GM21576 (cell line): ENCODE measurements around the gene TWIST2.

Experiments used
- ATAC-seq: cut with Tn5 transposase; IDR thresholded peaks from one replicate; pipeline ENCODE4 v1.9.1; 2021; ENCODE audit warnings: mild to moderate bottlenecking, moderate library complexity; ENCODE audit not compliant: unreplicated experiment

The TWIST2 gene

DNA sequence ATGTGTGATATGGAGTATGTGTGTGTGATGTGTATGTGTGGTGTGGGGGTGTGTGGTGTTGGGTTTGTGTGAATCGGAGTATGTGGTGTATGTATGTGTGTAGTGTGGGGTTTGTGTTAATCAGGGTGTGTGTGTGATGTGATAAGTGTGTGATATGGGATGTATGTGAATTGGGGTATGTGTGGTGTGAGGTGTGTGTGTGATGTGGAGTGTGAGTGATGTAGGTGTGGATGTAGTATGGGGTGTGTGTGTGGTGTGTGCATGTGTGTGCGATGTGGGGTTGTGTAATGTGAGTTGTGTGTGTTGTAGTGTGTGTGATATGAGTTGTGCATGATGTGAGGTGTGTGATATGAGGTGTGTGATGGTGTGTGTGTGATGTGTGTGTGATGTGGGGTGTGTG is 54.4 kb downstream of the TWIST2 start:
- no peak for ATAC-seq

DNA sequence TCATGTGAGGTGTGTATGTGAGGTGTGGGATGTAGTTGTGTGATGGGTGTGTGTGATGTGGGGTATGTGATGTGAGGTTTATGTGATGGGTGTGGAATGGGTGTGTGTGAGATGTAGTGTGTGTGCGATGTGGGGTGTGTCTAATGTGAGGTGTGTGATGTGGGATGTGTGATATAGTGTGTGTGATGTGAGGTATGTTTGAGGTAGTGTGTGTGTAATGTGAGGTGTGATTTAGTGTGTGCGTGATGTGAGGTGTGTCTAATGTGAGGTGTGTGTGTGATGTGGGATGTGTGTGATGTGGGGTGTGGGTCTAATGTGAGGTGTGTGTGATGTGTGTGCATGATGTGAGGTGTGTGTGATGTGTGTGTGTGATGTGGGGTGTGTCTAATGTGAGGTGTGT is 55.3 kb downstream of the TWIST2 start:
- no peak for ATAC-seq

DNA sequence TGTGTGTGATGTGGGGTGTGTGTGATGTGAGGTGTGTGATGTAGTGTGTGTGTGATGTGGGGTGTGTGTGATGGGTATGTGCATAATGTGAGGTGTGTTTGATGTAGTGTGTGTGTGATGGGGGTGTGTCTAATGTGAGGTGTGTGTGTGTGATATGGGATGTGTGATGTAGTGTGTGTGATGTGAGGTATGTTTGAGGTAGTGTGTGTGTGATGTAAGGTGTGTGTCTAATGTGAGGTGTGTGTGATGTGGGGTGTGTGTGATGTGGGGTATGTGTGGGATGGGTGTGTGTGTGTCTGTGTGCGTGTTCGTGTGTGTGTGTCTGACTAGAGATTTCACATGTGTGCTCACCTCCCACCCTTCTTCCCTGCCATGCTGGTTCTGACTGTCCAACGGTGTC is 56.3 kb downstream of the TWIST2 start:
- no peak for ATAC-seq

DNA sequence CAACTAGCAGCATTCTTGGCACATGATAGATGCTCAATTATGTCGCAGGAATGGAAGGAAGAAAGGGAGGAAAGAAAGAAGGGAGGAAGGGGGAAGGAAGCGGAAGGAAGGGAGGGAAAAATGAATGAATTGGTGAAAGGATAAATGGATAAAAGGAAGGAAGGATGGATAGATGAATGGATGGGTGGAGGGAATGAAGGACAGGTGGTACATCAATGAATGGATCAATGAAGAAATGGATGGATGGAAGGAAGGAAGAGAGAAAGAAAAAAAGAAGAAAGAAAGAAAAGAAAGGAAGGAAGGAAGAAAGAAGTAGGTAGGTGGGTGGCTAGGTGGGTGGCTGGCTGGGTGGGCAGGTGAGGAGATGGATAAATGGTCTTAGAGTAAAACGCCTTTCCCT is 56.8 kb downstream of the TWIST2 start:
- no peak for ATAC-seq

DNA sequence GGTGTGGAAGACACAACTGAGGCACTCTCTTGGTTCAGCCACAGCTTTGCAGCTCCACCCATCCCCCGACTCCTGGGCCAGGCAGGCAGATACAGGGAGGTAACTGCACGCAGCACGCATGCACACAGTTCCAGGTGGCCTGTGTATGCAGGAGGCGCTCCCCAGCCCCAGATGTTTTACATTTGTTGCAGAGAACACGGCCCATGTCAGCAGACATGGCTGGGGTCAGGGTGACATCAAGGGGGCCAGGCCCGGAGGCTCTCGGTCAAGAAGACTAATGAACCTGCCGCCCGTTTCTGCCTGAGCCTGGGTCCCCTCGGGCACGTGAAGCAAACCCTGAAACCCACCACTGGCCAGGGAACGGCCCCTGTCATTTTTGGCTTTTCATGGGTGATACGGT is 57.3 kb downstream of the TWIST2 start:
- ATAC-seq, result no peak

DNA sequence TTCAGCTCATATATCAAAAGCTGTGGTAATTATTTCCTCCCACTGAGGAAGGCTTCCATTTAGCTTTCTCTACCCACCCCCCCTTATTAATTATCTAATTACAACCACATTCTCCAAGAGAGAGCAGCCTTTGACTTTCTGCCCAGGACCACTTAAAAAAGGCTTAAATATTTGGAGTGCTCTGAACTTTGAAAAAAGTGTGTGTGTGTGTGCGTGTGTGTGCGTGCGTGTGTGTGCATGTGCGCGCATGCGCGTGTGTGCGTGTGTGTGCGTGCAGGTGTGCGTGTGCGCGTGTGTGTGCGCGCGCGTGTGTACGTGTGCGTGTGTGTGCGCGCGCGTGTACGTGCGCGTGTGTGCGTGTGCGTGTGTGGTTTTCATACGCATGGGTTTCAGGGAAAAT is 57.8 kb downstream of the TWIST2 start:
- no peak for ATAC-seq

DNA sequence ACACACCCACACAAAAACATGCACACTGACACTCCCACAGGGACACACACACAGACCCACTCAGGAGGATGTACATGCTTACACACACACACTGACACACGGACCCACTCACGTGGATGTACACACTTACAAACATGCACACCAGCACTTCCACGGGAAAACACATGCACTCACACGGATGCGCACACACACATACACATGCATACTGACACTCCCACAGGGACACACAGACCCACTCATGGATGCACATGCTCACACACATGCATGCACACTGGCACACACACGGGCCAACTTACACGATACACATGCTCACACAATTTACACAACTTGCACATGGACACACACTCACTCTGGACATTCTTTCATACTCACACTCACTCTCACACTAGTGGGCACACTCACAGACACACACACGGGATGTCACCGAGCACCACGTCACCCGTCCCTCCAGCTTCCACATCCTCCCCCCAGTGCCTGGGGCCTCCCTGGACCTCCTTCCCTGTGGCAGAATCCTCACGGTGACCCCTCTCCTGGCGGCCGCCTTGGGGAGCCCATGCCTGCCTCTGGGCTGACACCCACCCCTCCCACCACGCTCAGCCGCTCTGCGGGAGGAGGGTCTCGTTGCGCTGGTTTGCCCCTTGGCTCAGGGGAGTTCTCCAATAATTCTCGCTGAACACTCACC is 58.5 kb downstream of the TWIST2 start:
- no peak for ATAC-seq

DNA sequence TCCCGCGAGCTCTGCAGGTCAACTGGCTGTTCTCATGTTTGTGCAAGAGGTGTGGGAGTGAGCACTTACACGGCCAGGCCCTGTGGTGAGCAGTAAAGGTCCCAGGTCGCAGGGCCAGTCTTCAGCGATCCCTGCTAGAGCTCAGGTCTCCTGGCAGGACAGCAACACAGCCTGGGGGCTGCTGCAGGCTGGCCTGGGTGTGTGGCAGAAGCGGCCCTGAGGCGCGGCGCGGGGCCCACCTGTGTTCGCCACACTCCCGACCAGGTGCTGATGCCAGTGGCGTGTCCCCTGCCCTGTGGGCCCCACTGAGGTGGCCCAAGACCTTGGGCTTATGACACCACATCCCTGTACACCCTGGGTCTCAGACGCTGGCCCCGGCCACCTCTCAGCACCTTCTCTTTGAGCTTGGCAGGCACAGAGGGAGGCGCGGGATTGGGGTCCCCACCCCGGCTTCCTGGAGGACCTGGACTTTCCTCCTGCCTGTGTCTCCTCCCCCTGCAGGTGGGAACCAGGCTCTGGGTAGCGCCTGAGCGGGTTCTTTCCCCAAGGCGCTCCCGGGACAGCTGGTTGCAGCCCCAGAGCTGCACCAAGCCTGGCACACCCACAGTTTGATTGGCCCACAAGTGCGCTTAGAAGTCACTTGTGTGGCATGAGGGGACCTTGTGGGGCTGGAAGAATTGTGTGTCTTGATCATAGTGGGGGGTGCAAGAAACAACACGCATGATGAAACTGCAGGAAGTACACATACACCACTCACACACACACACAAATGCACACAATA is 59.2 kb downstream of the TWIST2 start:
- ATAC-seq, result no peak

DNA sequence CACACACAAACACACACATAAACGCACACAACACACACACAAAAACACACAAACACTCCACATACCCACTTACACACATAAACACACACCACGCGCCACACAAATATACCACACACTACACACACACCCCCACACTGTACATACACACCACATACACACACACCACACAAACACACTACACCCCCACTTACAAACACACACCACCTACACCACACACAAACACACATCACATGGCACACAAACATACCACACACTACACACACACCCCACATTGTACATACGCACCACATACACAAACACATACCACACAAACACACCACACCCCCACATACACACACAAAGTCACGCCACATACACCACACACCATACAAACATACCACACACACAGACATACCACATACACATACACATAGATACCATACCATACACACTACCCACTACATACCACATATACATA is 59.9 kb downstream of the TWIST2 start:
- no peak for ATAC-seq

DNA sequence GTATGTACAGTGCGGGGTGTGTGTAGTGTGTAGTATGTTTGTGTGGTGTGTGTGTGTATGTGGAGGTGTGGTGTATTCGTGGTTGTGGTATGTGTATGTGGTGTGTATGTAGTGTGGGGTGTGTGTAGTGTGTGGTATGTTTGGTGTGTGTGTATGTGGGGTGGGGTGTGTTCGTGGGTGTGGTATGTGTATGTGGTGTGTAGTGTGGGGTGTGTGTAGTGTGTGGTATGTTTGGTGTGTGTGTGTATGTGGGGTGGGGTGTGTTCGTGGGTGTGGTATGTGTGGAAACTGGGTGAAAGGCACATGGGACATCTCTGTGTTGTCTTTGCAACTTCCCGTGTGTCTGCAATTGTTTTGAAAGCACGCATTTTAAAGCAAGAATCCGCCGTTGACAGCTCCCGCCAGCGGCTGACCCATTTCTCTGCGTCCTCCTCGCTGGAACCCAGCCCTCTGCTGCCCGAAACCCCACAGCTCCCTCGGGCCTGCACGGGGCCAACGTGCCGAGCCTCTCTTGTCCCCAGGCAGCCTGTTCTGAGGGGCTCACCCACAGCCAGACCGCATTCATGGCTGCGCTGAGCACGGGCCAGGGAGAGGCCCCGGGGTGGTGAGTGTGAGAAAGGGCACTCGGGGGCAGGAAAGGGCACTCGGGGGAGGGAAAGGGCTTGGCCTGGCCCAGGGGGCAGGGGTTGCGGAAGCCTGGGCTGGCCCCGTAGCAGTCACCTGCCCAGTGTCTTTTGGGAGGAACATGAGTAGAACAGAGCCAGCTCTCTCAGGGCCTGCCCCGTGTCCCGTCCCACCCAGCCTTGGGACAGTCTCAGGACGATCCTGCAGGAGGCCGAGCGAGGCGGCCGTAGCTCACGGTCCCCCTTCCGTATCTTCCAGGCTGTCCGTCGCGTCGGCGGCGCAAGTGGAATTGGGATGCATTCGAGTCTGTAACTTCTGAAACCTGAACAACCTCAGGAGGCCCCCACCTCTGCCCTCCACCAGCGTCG is 61.4 kb downstream of the TWIST2 start:
- ATAC-seq, result no peak

DNA sequence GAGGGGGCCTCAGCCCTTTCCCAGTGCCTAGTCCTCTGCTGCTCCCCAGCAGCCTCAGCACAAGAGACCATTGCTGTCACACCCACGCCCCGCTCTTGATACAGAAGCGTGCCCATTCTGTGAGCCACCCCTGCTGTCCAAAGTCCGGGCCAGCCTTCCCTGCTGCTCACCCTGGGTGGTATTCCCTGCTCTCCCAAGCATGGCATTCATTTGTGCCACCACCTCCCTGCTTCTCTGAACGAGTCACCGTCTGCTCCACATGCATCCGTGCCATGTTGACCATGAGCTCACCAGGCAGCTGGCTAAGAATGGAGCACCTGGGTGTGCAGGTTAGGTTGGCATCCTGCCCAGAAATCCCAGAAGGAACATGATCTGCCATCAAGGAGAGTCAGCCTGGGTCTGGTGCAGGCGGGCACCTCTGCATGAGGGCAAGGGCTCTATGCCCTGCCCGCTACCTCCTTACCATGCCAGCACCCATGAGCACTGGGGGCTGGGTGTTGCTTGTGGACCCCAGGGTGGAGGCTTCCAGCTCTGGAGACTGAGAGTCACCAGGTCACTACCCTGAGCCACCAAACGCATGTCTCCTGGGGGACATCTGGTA is 63.0 kb downstream of the TWIST2 start:
- ATAC-seq, result no peak

DNA sequence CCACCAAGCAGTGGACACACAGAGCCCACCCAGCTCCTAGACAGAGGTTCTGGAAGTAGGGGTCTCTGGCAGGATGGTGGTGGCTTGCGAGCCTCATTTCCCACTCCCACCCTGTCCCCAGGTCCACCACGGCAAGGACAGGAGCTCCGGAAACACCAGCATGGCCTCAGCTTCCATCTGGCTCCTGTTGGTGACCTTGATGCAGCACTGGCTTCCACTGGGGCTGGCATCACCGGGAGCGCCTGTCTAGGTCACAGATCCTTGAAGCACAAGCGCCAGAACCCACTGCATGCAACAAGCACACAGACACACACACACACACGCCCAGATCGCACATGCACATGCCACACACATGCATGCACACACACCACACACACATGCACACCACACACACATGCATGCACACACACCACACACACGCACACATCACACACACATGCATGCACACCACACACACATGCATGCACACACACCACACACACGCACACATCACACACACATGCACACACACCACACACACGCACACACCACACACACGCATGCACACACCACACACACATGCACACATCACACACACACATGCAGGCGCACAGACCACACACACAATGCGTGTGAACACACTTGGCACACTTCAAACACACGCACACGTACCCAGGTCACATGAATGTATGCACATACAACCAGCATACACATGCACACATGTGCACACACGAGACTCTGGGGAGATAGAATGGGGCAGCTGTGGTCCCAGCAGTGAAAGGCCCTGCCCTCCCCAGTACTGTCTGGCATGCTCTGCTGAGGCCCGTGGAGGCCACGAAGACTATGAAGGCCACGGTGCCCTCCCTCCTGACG is 63.7 kb downstream of the TWIST2 start:
- no peak for ATAC-seq

DNA sequence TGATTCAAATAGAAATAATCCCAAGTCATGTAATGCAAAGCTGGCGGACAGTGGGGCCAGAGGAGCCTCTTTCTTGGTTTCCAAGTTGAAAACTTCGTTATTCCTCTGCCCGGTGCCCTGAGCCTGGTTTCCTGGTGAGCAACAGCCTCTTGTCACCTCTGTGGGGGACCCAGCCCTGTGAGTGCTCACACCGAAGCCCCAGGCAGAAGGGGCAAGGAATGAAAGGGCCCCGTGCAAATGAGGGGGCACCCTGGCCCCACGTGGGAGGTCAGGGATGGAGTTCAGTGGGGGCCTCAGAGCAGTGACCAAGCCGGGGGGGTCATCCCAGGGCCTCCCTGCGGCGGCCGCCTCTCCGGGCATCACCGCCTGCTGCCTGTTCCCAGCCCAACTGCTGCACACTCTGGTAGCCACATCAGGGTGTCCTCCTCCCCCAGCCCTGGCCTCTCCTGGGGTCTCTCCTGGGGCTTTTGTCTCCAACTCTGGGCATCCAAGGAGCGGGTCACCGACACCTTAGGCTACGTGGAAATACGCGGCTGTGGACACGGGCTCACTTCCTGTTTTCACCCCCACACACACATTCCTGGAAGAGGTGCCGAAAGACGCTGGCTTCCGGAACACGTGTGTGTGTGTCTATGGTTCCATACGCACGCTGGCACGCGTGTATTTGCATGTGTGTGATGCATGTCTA is 64.5 kb downstream of the TWIST2 start:
- ATAC-seq, result no peak

DNA sequence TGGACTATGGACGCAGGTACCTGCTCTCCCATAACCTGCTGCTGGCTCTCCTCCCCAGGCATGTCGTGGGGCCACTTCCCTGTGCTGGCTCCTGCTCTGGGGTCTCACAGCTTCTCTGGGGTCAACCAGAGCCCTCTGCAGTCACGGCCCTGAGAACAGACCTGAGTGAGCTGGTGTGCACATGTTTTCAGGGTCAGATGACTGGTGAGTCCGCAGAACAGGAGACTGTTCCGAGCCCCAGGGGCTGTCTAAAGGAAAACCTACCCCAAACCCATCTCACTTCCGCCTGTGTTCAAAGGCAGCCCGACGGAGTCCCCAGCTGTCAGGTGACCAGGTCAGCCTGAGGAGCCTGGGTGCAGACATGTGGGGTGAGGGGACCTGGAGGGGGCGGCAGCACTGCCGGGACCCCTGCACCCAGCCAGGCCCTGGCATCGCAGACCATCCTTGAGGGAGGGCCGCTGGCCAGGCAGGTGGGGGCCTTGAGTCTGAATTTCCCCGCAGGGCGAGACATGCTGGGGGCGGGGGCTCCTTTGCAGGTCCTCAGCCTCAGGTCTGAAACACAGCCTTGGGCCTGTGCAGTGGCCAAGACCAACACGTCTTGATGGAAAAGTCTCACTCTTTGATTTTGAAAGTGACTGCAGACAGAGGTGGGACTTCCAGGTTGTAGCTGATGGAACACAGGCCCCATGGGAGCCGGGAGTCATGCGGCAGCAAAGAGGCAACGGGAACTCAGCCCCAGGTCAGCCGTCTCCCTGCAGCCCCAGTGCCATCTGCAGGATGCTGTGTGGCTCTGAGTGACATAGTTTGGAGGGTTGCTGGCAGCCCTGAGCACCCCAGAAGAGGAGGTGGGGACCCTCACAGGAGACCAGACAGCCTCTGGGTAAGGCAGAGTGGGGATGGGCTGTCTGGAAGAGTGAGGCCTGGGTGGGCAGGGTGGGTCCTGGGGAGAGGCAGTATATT is 65.3 kb downstream of the TWIST2 start:
- ATAC-seq, result no peak

DNA sequence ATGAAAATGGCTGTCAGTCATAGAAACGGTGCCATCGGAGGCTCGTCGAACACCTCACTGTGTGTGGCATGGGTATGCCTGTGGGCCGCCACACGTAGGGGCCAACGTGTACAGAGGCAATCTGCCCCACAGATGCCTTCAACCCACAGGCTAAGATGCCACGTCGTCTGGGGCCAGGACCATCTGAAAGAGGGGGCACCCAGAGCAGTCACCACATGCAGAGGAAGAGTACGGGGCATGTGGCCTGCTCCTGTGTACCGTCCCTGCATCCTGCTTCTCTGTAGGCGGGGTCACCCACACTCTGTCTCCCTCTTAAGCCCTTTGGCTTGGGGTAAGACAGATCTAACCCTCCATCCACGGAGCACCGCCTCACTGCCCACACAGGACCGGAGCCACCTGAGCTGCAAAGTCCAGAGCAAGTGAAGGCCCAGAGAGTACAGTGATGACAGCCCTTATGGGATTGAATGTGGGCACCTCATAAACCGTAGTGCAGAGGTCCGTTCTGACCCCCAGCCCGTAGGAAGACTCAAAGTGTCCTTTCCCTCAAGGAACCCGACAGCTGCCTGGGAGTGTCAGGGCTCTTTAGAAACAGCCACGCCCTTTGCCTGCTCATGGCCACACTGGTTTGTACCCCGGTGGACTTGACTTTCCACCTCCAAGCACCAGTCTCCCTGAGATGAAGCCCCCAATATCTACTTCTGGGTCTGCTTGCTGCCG is 66.2 kb downstream of the TWIST2 start:
- ATAC-seq, result no peak

DNA sequence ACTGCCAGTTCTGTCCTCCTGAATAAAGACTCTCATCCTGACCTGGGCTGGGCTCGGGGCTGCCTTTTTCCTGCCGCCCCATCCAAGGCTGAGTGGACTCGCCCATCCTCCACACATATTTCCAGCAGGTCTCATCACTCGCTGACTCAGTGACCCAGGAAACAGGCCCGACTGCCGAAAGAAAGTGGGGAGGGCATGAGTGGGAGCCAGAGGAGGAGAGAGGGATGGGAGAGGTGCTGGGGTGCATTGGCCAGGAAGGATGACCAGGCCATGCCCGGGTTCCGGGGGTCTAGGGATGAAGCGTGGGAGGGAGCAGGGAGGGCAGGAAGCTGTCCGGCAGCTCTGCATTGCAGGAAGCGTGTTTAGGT is 66.7 kb downstream of the TWIST2 start:
- no peak for ATAC-seq

DNA sequence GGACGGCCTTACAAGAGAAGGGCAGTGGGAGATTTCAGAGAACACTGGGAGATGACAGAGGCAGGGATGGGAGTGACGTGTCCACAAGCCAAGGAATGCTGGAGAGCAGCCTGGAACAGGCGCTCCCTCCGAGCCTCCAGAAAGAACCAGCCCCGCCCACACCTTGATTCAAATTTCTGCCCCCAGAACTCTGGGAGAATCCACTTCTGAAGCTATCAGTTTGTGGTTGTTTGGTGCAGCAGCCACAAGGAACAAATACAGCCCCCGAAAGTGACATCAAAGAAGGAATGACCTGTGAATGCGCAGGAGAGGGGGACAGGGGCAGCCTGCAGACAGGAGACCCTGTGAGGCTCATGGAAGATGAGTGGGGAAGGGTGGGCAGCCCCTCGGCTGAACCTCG is 67.3 kb downstream of the TWIST2 start:
- ATAC-seq, result no peak

DNA sequence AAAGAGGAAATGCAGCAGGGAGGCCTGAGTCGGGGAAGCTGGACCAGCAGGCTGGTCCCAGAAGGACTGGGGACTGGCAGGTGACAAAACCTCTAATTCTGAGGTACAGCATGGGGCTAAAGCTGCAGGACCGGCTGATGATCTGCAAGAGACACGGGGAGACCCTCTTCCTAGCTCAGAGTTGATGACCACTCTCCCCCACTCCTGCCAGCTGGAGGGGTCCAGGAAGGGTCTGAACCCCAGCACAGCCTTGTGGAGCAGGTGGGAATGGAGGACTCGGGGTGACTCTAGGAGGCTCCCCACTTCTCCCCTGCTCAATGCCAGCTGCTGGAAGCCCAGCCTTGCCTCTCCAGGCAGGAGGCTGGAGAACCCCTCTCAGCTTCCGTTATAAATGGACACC is 67.7 kb downstream of the TWIST2 start:
- no peak for ATAC-seq
